GM18870 (cell line): ENCODE measurements around the gene CCNO.

Experiments
- ATAC-seq: cut with Tn5 transposase; IDR thresholded peaks from one replicate; pipeline ENCODE4 v1.9.1; 2021; ENCODE audit warnings: moderate library complexity; ENCODE audit not compliant: unreplicated experiment

The CCNO gene

GRCh38 chr5:55232985-55233928 lies at the start of gene CCNO:
Gene CCNO (minus strand): TSS chr5:55233608. CDS start chr5:55233523, 85 bp downstream.
- no peak for ATAC-seq

- no peak for ATAC-seq
These were observed 45.4 kb upstream of the CCNO start for GRCh38 chr5:55278778-55279177.

- no peak for ATAC-seq
These were observed 43.4 kb upstream of the CCNO start for GRCh38 chr5:55276771-55277170.

GRCh38 chr5:55258339-55258738 lies 24.9 kb upstream of the CCNO start:
- ATAC-seq = no peak

- no peak for ATAC-seq
These were observed 21.4 kb upstream of the CCNO start for GRCh38 chr5:55254802-55255201.

GRCh38 chr5:55250064-55250463 lies 16.7 kb upstream of the CCNO start:
- ATAC-seq = no peak

GRCh38 chr5:55241746-55242145 lies 8.3 kb upstream of the CCNO start:
- no peak for ATAC-seq

GRCh38 chr5:55236800-55237199 lies 3.4 kb upstream of the CCNO start:
- ATAC-seq = no peak

GRCh38 chr5:55234121-55234700 lies 803 bp upstream of the CCNO start:
- ATAC-seq = no peak

GRCh38 chr5:55232271-55232984 lies 980 bp downstream of the CCNO start:
- no peak for ATAC-seq

GRCh38 chr5:55231919-55232270 lies 1.5 kb downstream of the CCNO start:
- no peak for ATAC-seq

GRCh38 chr5:55231029-55231918 lies 2.1 kb downstream of the CCNO start:
- no peak for ATAC-seq

- no peak for ATAC-seq
These were observed 3.2 kb downstream of the CCNO start for GRCh38 chr5:55230086-55230629.

- ATAC-seq = no peak
These were observed 5.6 kb downstream of the CCNO start for GRCh38 chr5:55227664-55228430.

GRCh38 chr5:55226934-55227663 lies 6.3 kb downstream of the CCNO start, which contains the start of gene MCIDAS:
Gene MCIDAS (minus strand): TSS chr5:55227315. CDS start chr5:55227138, 177 bp downstream.
- no peak for ATAC-seq

- ATAC-seq = no peak
These were observed 7.1 kb downstream of the CCNO start for GRCh38 chr5:55226027-55226933.

- no peak for ATAC-seq
These were observed 8.1 kb downstream of the CCNO start for GRCh38 chr5:55225346-55225745.

- no peak for ATAC-seq
These were observed 9.6 kb downstream of the CCNO start for GRCh38 chr5:55223812-55224240.
